Stimulated activated CD4-positive, alpha-beta T cell treated with anti-CD3 and anti-CD28 coated beads, Interleukin-1b, Interleukin-23, amount 100 ng/mL, for 24 hours (primary cell): ENCODE measurements around the gene TSPOAP1.
"Not testable (repeated sequence)": the region's sequence is repeated elsewhere in the genome, so short reads cannot be mapped to it uniquely, and the experiment has no call there.

ENCODE experiments used
- DNase-seq, 4 experiments: peaks; one replicate each; pipeline ENCODE4 v3.0.0-alpha.2; 2020; ENCODE audit warnings: low read depth in 4 of 4, low spot score in 1 of 4

Gene TSPOAP1

DNA sequence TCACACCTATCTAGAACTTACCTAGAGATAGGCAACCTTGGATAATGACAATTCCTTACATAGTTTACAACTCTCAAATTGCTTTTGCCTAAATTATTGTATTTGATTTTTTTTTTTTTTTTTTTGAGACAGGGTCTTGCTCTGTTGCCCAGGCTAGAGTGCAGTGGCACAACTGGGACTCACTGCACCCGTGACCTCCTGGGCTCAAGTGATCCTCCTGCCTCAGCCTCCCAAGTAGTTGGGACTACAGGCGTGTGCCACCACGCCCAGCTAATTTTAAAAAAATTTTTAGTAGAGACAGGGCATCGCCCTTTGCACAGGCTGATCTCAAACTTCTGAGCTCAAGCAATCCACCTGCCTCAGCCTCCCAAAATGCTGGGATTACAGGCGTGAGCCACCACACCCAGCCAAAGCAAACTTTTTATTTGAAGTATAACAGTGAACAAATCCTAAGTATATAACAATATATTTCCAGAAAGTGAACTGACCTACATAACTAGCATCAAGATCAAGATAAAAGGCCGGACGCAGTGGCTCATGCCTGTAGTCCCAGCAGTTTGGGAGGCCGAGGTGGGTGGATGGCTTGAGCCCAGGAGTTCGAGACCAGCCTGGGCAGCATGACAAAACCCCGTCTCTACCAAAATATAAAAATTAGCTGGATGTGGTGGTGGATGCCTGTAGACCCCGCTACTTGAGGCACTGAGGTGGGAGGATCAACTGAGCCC is 12.7 kb upstream of the TSPOAP1 start:
- not testable (repeated sequence) for DNase-seq

DNA sequence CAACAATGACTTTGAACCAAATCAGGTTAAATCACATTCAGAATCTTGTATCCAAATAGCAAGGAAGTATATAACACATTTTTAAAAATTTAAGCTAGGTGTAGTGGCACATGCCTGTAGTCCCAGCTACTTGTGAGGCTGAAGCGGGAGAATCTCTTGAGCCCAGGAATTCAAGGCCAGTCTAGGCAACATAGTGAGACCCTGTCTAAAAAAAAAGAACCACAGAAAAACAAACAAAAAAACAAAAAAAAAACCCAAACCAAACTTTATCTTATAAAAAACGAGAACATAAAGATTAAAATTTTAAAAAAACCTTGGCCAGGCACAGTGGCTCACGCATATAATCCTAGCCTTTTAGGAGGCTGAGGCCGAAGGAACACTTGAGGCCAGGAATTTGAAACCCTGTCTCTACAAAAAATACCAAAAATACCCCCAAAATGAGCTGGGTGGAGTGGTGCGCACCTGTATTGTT is 11.8 kb upstream of the TSPOAP1 start:
- DNase-seq, result no peak

DNA sequence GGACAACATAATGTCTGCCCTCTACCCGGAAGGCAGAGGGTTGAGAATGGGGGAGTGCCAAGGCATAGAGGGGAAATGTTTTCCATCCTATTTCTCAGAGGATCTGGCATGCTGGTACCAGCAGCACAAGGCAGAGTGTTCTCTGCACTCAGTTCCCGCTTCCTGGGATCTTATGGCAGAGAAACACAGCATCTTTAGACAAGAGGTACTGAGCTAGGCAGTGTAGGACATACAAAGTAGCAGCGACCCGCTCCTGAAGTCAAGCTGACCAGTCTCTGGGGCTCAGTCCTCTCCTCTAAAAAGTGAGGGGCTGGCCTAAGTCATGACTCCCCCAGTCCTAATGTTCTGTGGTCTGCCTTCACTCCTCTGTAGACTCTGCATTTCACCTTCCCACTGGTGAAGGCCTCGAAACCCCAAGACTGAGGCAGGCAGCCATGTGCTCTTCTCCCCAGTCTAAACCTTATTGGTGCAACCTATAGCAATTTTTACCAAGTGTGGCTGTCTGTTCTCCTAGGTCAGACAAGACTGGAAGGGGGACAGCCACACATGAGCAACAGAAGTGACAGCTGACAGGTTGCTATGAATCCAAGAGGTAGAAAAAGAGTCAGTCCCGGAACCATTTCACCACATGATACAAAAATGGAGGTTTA is 11.3 kb upstream of the TSPOAP1 start:
- no peak for DNase-seq

DNA sequence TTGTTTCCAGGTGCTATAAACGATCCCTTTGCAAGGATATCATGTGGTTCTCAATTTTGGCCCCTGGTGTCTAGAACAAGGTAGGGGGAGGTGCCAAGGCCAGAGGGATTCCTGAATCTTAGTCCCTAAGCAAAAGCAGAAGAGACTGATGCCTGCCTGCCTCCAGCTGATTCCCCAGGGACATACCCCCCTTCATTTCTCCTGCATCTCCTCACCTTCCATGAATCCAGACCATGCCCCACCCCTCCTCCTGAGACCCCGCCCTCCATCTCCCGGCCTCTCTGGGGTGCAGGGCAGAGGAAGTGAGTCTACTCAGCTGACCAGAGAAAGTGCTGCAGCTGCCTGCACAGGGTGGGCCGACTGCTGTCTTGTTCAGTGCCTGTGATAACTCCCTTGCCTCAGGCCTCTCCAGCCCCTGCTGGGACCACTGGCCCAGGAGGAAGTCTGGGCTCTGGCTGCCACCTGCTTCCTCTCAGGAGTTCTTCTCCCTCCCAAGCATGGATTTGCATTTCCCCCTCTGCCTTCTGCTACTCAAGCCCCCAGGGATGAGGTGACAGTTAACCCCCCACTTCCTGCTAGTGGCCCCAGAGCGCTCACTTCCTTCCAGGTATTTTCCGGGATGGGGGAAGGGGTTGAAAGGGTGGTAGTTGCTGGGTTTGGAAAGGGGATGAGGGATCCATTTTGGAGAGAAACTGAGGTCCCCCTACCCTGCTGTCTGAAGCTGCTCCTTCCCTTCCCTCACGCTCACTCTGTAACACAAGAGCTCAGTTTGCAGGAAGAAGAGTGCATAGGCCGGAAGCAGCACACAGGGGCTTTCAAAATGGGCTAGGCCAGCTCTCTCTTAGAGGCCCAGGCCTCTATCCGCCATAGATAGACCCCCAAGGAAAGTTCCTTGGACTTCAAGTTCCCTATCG is 10.5 kb upstream of the TSPOAP1 start:
- DNase-seq, result peak in 2 of 4 experiments; percentile 58 to 83

DNA sequence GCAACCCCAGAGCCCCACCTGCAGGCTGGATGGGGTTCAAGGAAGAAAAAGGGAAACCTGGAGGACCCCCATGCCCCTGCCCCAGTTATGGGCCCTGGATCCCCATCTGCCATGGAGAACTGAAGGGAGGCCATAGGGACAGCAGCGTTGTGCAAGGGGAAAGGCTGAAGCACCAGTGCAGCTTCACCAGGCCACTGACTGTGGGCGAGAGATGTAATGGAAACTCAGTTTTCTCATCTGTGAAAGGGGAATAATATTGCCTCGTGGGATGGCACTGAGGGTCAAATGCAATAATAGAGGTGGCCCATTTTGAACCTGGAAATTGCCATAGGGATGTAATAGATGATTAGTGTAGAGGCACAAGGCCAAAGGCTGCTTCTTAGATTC is 9.9 kb upstream of the TSPOAP1 start:
- no peak for DNase-seq

DNA sequence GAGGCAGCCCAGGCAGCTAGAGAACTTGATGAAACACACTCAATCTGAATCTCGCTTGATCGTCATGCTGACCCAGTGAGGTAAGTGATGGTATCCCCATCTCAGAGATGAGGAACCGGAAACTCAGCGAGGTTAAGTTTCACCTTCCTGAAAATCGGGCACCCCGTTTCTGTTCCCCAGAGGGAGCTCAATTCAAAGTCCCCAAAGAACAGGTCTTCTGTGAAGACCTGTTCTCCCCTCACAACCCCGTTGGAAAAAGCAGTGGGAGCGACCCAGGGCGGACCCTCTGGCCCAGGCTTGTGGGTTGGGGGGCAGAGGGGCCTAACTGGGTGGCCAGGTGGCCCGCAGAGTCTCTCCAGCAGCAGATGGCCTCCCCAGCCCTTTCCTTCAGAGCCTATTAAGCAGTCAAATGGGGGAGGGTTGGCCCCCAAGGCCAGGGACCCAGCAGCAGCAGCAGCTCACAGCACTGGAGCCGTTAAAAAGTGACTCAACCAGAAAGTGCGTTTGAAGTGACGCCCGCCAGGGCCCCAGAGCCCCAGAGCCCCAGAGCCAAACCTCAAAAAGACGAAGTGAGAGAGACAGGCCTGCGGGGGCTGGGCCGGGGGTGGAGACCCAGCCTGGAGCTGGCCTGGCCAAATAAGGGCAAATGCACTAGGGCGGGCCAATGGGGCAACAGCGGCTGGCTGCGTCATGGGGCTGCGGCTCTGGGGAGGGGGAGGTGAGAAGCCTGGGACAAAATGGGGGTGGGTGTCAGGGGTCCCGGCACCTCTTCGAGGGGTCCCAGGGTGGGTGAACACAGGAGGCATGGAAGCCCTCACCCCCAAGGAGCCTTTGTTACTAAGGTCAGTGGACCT is 9.2 kb upstream of the TSPOAP1 start:
- peak in 2 of 4 experiments; percentile 88 to 94 for DNase-seq

DNA sequence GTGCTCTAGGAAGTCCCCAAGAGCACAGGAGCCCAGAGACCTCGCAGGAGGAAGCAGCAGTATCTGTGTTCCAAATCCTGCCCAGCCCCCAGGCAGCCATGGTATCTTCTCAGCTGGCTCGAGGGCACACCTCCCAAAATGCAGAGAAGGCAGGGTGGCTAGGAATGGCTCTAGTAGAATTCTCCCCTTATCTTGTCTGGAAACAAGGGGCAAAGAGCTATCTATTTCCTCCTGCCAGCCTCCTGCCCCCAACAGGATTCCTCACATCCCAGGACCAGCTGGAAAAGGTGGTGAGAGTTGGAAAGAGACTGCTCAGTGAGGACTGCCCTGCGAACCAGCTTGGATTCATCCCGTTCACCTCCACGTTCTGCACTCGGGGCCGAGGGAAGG is 8.6 kb upstream of the TSPOAP1 start:
- DNase-seq, result peak in 1 of 4 experiments; percentile 32

DNA sequence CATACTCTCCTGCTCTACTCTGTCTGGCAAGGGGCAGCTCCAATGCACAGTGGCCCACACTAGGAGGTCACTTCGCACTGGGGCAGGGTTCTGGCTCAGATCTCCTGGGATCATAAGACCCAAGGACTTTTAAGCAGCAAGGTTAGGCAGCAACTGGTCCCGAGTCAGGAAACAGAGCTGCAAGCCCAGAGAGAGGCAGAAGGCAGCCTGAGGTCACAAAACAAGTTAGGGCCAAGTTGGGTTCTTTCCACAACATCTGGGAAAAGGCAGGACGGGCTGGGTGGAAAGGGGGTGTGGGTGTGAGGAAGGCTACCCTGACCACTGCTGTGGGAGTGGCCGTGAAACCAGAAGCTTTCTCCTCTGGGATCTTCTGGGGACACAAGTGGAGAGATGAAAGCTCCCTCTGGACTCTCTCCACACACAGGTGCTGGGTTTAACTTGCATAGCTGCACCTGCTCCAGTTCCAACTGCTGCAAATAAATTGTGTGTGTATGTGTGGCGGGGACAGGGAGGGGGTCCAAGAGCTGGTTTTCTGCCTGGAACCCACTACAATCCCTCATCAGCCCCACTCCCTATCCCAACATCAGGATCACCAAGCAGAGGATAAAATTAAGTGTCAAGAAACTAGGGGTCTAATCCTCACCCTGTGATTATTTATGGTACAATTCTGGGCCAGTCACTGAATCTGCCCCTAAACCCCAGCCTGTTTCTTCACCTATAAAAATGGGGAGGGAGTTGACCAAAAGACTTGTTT is 8.0 kb upstream of the TSPOAP1 start:
- DNase-seq, result no peak

DNA sequence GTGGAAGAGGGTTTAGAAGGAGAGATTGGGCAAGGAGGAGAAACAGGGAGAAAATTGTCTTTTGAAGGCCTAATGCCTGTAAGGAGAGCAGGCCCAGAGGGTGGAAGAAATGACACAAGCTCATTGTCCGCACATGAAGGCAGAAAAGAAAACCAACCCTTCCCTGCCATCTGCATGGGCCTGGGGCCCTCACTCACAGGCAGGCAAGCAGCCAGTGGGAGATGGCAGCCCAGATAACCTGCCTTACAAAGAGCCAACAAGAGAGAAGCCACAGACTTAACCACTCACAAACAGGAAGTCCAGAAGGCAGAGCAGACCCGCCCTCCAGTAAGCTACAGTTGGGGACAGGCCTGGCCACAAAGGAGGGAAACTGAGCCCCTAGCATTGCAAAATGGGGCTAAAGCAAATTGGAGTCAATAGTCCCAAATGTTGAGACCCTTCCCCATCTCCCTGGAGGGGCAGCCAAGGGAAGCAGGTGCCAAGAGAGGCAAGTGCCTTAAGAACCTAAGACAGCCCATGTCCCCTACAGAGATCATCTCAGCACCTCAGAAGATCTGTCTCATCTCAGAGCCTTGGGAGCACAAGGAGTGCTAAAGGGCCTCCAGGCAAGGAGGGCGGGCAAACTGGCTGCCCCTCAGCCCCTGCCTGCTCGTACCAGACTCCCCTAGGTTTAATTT is 7.3 kb upstream of the TSPOAP1 start:
- peak in 2 of 4 experiments; percentile 28 to 68 for DNase-seq

DNA sequence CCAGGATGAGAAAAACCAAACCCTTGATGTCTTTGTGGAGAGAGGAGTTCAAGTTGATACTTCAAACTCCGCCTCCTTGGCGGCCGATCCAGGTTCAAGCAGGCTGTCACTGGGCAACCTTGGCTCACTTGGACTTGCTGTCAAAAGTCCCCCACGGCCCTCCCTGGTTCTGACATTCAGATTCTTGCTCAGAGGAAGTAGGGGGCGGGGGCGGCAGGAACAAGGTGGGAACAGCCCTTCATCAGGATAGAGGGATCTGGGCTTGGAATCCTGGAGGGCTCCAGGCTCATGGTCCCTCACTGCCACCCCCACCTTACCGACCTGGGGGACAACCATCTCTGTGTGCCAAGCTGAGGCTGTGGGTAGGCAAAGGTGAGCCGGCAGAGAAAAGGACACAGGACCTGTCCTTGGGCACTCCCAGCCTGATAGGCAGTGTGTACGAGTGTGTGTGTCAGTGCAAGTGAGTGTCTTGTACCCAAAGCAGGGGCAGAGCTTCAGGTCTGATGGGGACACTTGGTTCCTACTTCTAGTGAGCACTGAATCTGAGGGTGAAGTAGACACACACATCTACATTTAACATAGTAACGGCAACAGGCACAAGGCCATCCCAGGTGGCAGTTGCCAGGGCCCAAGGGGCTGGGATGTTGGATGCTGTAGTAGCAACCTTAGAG is 6.6 kb upstream of the TSPOAP1 start:
- DNase-seq, result peak in 2 of 4 experiments; percentile 37 to 62

DNA sequence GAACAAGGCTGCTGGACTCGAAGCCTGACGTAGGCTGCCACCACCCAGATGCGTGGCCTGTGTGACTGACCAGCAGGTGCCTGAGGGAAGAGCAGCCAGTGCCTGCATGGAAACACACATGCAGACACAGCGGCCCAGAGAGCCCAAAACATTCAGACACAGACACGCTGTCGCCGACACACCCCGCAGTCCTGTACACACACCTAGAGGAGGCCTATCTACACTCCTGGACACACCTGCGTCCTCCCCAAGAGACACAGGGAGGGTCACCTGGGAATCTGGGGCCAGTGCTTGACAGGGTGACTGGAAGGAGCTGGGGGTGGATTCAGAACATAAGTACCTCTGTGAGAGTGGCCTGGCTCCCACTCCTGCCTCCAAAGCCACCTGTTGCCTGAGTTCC is 6.1 kb upstream of the TSPOAP1 start:
- no peak for DNase-seq

DNA sequence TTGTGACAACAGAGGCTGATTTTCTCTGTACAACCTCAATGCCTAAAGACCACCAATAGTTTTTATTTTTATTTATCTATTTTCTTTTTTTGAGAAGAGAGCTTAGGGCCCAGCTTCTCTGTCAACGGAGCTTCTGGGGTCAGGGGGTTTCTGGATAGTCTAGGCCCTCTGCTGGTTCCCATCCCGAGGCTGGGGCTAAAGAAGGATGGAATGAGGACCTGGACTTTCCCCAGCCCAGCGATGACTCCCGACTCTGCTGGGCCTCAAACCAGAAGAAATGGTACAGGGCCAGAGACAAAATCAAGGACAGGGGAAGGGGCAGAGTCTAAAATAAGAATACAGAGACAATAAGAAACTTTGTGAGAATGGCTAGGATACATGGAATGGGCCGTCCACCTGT is 5.7 kb upstream of the TSPOAP1 start:
- no peak for DNase-seq

DNA sequence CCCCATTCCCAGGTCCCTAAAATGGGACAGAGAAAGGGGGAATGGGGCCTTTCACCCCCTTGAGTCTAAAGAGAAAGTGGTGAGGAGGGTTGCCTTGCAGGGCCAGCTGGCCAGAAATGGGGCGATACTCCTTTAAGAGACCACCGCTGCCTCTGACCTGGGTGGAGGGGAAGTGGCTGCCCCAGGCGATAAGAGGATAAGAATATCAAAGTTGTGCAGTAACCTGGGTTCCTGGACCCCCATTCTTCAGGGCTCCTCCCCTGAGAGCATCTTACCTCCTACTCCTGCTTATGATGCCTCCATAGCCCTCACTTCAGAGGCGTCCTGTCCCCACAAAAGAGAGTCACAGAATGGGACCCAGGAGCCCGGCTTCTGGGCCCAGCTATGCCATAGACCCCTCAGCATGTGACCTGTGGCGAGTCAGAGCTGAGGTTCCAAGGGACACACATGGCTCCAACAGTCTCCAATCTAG is 5.2 kb upstream of the TSPOAP1 start:
- DNase-seq, result no peak

DNA sequence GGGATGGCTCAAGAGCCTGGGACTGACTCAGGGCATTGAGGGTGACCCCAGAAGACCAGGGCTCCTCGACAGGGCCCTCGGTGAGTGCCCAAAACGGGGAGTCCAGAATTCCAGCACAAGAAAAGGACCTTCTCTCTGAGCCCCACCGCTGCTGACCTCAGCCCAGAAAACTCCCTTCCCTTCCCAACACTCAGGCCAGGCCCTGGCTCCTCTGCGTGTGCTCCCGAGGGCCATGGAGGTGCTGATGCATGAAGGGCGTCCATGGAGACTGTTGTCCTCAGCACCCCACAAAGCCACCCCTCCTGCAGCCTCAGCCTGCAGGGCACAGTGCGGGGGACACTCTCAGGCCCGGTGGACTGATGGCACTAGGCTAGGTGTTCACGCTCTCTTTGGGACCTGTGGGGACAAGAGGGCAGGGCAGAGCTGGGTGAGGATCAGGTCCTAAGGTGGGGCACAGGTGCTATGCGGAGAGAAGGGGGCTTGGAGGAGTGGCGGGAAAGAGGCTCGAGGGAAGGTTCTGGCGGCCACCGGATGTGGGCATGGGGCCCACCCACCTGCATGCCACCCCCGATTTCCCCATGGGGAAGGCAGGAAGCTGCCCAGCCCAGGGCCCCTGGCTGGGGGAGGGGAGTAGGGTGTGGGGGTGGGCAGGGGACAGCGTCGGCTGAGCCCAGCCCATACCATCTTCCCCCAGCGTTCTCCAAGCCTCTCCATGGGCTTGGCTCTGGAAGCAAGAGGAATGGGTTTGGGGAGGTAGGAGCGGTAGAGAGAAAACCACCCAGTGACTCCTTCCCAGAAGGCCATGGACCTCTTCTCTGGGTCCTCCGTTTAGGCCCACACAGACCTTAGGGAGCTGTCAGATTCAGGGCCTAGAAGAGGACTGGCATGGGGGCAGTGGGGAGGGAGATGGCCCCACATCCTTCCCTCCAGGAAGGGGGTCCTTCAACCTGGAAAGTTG is 4.5 kb upstream of the TSPOAP1 start:
- DNase-seq, result peak in 2 of 4 experiments; percentile 61 to 83

DNA sequence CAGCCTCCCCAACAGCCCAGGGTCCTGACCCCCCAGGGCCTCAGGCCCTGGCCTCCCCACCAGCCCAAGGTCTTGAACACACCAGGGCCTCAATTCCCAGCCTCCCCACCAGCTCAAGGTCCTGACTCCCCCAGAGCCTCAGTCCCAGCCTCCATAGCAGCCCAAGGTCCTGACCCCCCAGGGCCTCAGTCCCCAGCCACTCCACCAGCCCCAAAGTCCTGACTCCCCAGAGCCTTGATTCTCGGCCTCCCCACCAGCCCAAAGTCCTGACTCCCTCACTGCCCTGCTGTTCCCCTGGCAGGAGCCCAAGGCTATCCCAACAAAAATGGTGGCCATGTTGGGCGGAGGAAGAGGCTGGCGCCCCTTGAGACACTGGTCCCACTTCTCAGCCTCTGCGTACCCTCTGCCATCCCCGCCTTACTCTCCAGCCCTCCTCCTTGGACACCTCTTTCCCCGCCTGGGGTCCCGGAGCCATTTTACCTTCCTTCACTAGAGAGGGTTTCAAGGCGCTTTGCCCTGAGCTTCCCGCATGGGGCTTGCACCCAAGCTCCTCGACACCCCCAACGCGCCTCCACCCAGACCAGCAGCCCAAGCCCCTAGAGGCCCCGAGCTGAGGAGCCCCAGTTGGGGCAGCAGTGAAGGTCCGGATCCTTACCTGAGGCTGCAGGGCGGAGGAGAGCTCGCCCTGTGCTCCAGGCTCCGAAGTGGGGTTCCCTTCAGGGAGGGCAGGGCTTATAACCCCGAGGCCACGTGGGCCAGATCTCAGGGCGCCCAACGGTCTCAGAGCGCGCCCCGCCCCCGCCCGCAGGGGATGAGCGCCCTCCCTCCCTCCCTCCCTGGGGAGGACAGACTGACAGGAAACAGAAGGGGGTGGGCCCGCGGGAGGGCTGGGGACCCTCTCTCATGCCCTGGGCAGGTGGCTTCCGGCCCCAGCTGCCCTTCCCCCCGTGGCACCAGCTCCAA is 3.5 kb upstream of the TSPOAP1 start:
- DNase-seq, result peak in 3 of 4 experiments; percentile 89 to 95 (median 90)
